Stomach (tissue), 4 donors: ENCODE data around the gene SCYGR8.

Source experiments
- CTCF ChIP-seq, 7 experiments: fragments of 450-650 bp in 4 of 7; fragments of 200-600 bp in 3 of 7; sonication (generic) in 3 of 7; IDR thresholded peaks; one replicate each; pipeline ENCODE4 v1.5.1; 2016 to 2019; ENCODE audit warnings: antibody characterized with exemption in 7 of 7, control low read depth in 2 of 7, mild to moderate bottlenecking in 1 of 7
- EP300 ChIP-seq: sonication (generic); formaldehyde crosslinking; IDR thresholded peaks from one replicate; pipeline ENCODE4 v1.6.1; 2017; ENCODE audit warnings: antibody characterized with exemption
- POLR2A ChIP-seq, 4 donors: fragments of 450-650 bp; IDR thresholded peaks; one replicate each; pipeline ENCODE4 v1.6.1; 2016; ENCODE audit warnings: antibody characterized with exemption in 4 of 4, control low read depth in 2 of 4, mild to moderate bottlenecking in 1 of 4, moderate library complexity in 1 of 4
- POLR2AphosphoS5 ChIP-seq, 3 donors: sonication (generic); formaldehyde crosslinking; IDR thresholded peaks; one replicate each; pipeline ENCODE4 v1.6.1; 2016; ENCODE audit warnings: antibody characterized with exemption in 3 of 3

- no peak for TF ChIP-seq CTCF (IDR thresholded peaks at IDR 0.05)
- no peak for TF ChIP-seq POLR2A (IDR thresholded peaks at IDR 0.05)
- no peak for TF ChIP-seq EP300
- no peak for TF ChIP-seq POLR2AphosphoS5 (IDR thresholded peaks at IDR 0.05)
Measured at GRCh38 chr2:227772197-227772661, 26.5 kb downstream of the SCYGR8 start.
